Smooth muscle cell (in vitro differentiated cells): Measurements from ENCODE around the gene SMARCA5. TPM values are rescaled to one million over a fixed set of nuclear protein-coding genes. Genes with fewer than 3 reads are reported as not detected.

Experiments used
- DNase-seq: peaks from one replicate; lab custom pipeline; 2025; ENCODE audit not compliant: unreplicated experiment; lab: John Stamatoyannopoulos, UW
- H2AFZ ChIP-seq: fragments of 200-600 bp; sonication (generic); 2 replicates; pipeline ENCODE4 v1.6.0; 2016; ENCODE audit warnings: antibody characterized with exemption, low read depth, mild to moderate bottlenecking
- H3F3A ChIP-seq: fragments of 200-600 bp; sonication (generic); 2 replicates; pipeline ENCODE4 v1.6.0; 2017; ENCODE audit warnings: antibody characterized with exemption, low read depth
- H3K27ac ChIP-seq: fragments of 200-600 bp; sonication (generic); 2 replicates; pipeline ENCODE4 v1.5.1; 2016; ENCODE audit warnings: low read depth, mild to moderate bottlenecking
- H3K27me3 ChIP-seq: fragments of 200-600 bp; sonication (generic); 2 replicates; pipeline ENCODE4 v1.6.1; 2016; ENCODE audit warnings: low read depth, mild to moderate bottlenecking
- H3K36me3 ChIP-seq: fragments of 200-600 bp; sonication (generic); 2 replicates; pipeline ENCODE4 v1.5.1; 2016; ENCODE audit warnings: low read depth
- H3K4me1 ChIP-seq: fragments of 200-600 bp; sonication (generic); 2 replicates; pipeline ENCODE4 v1.5.1; 2016; ENCODE audit warnings: low read depth
- H3K4me2 ChIP-seq: fragments of 200-600 bp; sonication (generic); 2 replicates; pipeline ENCODE4 v1.6.0; 2016; ENCODE audit warnings: mild to moderate bottlenecking
- H3K4me3 ChIP-seq: fragments of 200-600 bp; sonication (generic); 2 replicates; pipeline ENCODE4 v1.5.1; 2016; ENCODE audit warnings: mild to moderate bottlenecking
- H3K79me2 ChIP-seq: fragments of 200-600 bp; sonication (generic); 2 replicates; pipeline ENCODE4 v1.6.0; 2016; ENCODE audit warnings: low read depth, mild to moderate bottlenecking
- H3K9ac ChIP-seq: fragments of 200-600 bp; sonication (generic); 2 replicates; pipeline ENCODE4 v1.6.0; 2016; ENCODE audit warnings: low read depth
- H3K9me3 ChIP-seq: fragments of 200-600 bp; sonication (generic); replicated peaks from 2 replicates; pipeline ENCODE4 v1.5.1; 2016; ENCODE audit warnings: low read depth
- H4K20me1 ChIP-seq: fragments of 200-600 bp; sonication (generic); 2 replicates; pipeline ENCODE4 v1.6.0; 2016; ENCODE audit warnings: low read depth
- WGBS: methylation state at CpG from one replicate; pipeline ENCODE4 v1.1.7; 2016; ENCODE audit warnings: low lambda C conversion rate; 5-methylcytosine and 5-hydroxymethylcytosine counted together
- polyA plus RNA-seq: library from polyadenylated mRNA; unstranded; fragments of >200 nt; fragmentation: Nextera tagmentation; extraction: Ambion mirVana; gene quantifications from 2 replicates; pipeline ENCODE4 v1.2.1, GENCODE V29; 2016
- total RNA-seq: library from RNA; depleted of rRNA; stranded (reverse); fragments of >200 nt; gene quantifications from 2 replicates; pipeline ENCODE4 v1.2.3, GENCODE V29; 2014
- TF ChIP-seq, protein P1 (sequence below): fragments of 200-600 bp; sonication (generic); IDR thresholded peaks from 2 replicates; pipeline ENCODE4 v1.5.1; 2017; ENCODE audit warnings: borderline replicate concordance, mild to moderate bottlenecking, antibody characterized with exemption; ENCODE audit not compliant: insufficient read depth, poor library complexity, severe bottlenecking

Gene SMARCA5
- total and polyA plus RNA-seq, 2 experiments from 2014 or later = 31.2 to 80.2 TPM

DNA sequence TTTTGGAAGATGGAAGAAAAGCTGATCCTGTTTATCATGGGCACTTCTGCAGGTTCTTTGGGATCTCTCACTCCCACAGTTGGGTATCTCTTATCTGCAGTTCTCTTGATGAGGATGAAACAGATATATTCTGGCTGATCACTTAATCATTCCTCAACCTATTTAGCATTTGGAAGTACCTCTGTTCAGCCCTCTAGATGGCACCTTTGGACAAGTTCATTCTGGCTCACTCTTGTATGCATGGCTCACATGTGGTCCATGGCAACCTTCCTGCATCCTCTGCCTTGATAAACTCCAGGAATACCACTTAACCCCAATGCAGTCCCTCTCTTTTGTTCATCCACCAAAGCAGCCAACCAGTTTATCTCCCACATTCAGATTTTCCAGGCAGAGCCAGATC is 74.2 kb downstream of the SMARCA5 start:
- H3K4me3 ChIP-seq = no peak overlapping the region
- H3K9me3 ChIP-seq = no peaks in the 10 kb centered on the region
- no peaks in the 10 kb centered on the region for H3K4me1 ChIP-seq
- H2AFZ ChIP-seq = no peak overlapping the region
- no peak overlapping the region for H3K4me2 ChIP-seq
- H3K27me3 ChIP-seq = no peaks in the 10 kb centered on the region
- no peaks in the 10 kb centered on the region for H3K79me2 ChIP-seq
- no peaks in the 10 kb centered on the region for H3F3A ChIP-seq
- no peaks in the 10 kb centered on the region for H3K36me3 ChIP-seq
- TF ChIP-seq, protein P1, sequence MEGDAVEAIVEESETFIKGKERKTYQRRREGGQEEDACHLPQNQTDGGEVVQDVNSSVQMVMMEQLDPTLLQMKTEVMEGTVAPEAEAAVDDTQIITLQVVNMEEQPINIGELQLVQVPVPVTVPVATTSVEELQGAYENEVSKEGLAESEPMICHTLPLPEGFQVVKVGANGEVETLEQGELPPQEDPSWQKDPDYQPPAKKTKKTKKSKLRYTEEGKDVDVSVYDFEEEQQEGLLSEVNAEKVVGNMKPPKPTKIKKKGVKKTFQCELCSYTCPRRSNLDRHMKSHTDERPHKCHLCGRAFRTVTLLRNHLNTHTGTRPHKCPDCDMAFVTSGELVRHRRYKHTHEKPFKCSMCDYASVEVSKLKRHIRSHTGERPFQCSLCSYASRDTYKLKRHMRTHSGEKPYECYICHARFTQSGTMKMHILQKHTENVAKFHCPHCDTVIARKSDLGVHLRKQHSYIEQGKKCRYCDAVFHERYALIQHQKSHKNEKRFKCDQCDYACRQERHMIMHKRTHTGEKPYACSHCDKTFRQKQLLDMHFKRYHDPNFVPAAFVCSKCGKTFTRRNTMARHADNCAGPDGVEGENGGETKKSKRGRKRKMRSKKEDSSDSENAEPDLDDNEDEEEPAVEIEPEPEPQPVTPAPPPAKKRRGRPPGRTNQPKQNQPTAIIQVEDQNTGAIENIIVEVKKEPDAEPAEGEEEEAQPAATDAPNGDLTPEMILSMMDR = no peak
- H4K20me1 ChIP-seq = no peaks in the 10 kb centered on the region
- no peak overlapping the region for H3K9ac ChIP-seq
- no peak for DNase-seq
- no peak overlapping the region for H3K27ac ChIP-seq

DNA sequence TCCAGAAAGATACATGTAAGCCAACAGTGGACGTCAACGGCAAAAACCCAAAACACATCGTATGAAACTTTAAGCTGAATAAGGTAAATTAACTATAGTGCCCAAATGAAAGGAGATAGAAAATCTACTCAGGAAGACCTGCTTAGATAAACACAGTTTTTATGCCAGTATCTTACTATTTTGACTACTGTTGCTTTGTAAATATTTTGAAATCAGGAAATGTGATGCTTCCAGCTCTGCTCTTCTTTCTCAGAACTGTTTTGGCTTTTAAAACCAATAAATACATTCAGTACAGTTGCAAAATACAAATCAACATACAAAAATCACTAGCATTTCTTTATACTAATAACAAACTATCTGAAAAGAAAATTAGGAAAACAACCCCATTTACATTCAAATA is 83.8 kb downstream of the SMARCA5 start:
- H3K27me3 ChIP-seq = no peaks in the 10 kb centered on the region
- WGBS = 93% methylated on average over 3 of the region's 3 CpGs
- H3F3A ChIP-seq = no peaks in the 10 kb centered on the region
- H3K79me2 ChIP-seq = no peaks in the 10 kb centered on the region
- H3K4me3 ChIP-seq = no peak overlapping the region
- H3K9me3 ChIP-seq = no peaks in the 10 kb centered on the region
- no peak overlapping the region for H2AFZ ChIP-seq
- DNase-seq = no peak
- no peak overlapping the region for H3K4me2 ChIP-seq
- H3K36me3 ChIP-seq = no peaks in the 10 kb centered on the region
- H3K9ac ChIP-seq = no peak overlapping the region
- no peaks in the 10 kb centered on the region for H4K20me1 ChIP-seq
- no peak overlapping the region for H3K27ac ChIP-seq
- TF ChIP-seq, protein P1 = no peak
- H3K4me1 ChIP-seq = no peaks in the 10 kb centered on the region

DNA sequence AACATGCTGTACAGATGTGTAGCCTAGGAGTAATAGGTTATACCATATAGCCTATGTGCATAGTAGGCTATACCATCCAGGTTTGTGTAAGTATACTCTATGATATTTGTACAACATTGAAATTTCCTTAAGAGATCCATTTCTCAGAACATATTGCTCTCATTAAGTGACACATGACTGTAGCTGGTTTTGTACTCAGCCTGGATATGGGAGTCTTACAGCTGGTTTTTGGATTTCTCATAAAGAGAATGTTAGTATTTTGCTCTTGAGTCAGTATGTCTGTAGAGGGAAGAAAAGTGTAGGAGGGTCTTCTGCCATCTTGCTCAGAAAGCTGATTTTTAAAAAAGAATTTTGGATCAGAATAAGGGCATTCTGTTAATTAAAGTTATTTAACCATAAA is 85.3 kb downstream of the SMARCA5 start:
- H3K9me3 ChIP-seq = no peaks in the 10 kb centered on the region
- no peaks in the 10 kb centered on the region for H3K27me3 ChIP-seq
- no peaks in the 10 kb centered on the region for H3K4me1 ChIP-seq
- no peaks in the 10 kb centered on the region for H3K36me3 ChIP-seq
- H4K20me1 ChIP-seq = no peaks in the 10 kb centered on the region
- DNase-seq = no peak
- H2AFZ ChIP-seq = no peak overlapping the region
- H3K4me2 ChIP-seq = no peak overlapping the region
- no peak overlapping the region for H3K9ac ChIP-seq
- no peaks in the 10 kb centered on the region for H3K79me2 ChIP-seq
- H3K4me3 ChIP-seq = no peak overlapping the region
- no peaks in the 10 kb centered on the region for H3F3A ChIP-seq
- TF ChIP-seq, protein P1 = no peak
- H3K27ac ChIP-seq = no peak overlapping the region

DNA sequence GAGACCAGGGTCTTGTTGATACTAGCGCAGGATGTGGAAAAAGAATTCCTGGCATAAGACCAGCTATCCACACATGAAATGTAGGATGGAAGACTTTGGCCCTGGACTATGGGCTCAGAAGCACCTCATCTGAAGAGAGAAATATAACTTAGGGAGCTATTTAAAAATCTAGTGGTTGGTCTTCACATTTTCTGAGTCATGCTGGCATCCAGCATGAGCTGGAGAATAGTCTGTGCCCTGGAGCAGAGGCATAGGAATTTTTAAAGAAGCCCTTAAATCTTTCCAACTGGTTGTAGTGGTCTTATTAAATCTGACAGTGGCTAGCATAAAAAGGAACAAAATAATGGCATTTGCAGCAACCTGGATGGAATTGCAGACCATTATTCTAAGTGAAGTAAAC is 86.3 kb downstream of the SMARCA5 start:
- Histone ChIP-seq H3K4me3 (no peak overlapping the region), H3K9ac (no peak overlapping the region), H3K79me2 (no peaks in the 10 kb centered on the region), H3K4me2 (no peak overlapping the region), H3K27me3 (no peaks in the 10 kb centered on the region), H3K27ac (no peak overlapping the region), H3K36me3 (no peaks in the 10 kb centered on the region), H3K4me1 (no peaks in the 10 kb centered on the region), H2AFZ (no peak overlapping the region), H4K20me1 (no peaks in the 10 kb centered on the region), H3F3A (no peaks in the 10 kb centered on the region), H3K9me3 (no peaks in the 10 kb centered on the region)
- TF ChIP-seq, protein P1 = no peak
- DNase-seq = no peak
- WGBS = 95% methylated on average over 1 of the region's 1 CpG
